SHP77 treated with DMSO at 0.1 percent for 48 hours (cell line): ENCODE results near the gene TRIM69.
"Not testable (repeated sequence)": the region's sequence is repeated elsewhere in the genome, so short reads cannot be mapped to it uniquely, and the experiment has no call there.

Source experiments
- DNase-seq: peaks from one replicate; lab custom pipeline; 2025; lab: John Stamatoyannopoulos, UW

The TRIM69 gene

DNA sequence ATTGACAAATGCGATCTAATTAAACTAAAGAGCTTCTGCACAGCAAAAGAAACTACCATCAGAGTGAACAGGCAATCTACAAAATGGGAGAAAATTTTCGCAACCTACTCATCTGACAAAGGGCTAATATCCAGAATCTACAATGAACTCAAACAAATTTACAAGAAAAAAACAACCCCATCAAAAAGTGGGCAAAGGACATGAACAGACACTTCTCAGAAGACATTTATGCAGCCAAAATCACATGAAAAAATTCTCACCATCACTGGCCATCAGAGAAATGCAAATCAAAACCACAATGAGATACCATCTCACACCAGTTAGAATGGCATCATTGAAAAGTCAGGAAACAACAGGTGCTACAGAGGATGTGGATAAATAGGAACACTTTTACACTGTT, 7.1 kb downstream of the TRIM69 start:
- DNase-seq = not testable (repeated sequence)

DNA sequence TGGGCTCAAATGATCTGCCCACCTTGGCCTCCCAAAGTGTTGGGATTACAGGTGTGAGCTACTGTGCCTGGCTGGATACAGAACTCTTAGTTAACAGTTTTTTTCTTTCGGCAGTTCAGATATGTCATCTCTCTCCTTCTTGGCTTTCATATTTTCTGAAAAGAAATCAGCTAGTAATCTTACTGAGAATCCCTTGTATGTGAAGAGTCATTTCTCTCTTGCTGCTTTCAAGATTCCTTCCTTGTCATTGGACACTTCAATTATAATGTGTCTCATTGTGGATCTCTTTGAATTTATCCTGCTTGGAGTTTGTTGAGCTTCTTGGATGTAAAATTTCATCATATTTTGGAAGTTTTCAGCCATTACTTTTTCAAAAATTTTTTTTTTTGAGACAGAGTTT, 17.0 kb downstream of the TRIM69 start:
- DNase-seq = no peak

DNA sequence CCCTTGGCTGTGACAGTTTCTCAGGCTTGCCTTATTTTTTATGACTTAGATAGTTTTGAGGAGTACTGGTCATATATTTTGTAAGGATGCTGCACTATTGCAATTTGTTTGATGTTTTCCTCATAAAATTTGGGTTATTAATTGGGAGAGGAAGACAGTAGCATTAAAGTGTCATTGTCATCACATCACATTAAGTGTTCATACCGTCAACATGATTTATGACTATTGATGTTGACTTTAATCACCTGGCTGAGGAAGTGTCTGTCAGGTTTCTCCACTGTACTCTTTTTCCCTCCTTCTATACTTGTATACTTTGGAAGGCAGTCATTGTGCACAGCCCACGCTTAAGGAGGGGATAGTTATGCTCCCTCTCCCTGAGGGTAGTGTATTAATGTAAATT, 26.9 kb downstream of the TRIM69 start:
- no peak for DNase-seq

DNA sequence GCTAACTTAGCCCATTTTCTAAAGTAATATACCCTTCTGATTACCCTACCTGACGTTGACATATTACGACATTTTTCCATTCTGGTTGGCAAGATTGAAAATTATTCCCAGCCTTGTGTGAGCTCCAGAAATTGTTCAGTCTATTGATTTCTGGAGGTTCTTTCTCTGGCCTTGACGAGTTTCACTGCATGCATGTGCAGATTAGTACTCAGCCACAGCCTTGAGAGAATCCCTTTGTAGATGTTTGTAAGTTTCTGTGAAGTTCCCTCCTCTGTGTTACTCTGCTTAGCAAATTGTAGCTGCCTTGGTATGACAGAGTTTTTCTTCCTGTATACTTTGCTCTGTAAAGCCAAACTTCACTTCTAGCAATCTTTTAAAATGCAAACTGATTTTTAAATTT, 27.5 kb downstream of the TRIM69 start:
- DNase-seq = no peak

DNA sequence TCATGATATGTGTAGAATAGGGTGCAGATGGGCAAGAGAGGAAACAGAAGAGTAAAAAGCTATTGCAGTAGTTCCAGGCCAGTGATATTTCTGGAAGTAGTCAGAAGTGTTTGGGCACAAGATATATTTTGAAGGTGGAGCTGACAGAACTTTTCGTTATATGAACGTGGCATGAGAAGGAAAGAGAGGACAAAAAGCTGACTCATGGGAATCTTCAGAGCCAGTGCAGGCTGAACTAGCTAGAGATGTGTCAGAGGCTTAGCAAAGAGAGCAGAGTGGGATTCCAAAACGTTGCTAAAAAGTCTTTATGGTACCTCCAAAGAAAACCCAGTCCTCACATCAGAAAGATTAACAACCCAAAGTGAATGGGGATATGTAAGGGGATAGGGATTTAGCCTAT, 28.7 kb downstream of the TRIM69 start:
- no peak for DNase-seq

DNA sequence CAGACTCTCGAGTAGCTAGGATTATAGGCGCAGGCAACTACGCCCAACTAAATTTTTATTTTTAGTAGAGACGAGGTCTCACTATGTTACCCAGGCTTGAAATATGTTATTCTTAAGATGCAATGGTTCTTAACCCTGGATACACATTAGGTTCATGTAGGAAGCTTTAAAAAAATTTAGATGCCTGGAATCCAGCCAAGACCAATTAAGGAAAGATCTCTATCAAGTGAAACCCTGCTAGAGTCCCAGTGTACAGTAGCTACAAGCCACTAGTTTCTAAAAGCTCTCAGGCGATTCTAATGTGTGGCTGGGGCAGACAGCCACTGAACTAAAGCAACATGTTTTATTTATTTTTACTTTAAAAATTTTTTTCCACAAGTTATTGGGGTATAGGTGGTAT, 33.2 kb downstream of the TRIM69 start:
- DNase-seq = no peak

DNA sequence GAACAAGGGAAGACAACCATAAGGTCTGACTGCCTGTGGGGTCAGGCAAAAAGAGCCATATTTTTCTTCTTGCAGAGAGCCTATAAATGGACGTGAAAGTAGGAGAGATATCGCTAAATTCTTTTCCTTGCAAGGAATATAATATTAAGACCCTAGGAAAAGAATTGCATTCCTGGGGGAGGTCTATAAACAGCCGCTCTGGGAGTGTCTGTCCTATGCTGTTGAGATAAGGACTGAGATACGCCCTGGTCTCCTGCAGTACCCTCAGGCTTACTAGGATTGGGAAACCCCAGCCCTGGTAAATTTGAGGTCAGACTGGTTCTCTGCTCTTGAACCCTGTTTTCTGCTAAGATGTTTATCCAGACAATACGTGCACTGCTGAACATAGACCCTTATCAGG, 34.4 kb downstream of the TRIM69 start:
- DNase-seq = not testable (repeated sequence)

DNA sequence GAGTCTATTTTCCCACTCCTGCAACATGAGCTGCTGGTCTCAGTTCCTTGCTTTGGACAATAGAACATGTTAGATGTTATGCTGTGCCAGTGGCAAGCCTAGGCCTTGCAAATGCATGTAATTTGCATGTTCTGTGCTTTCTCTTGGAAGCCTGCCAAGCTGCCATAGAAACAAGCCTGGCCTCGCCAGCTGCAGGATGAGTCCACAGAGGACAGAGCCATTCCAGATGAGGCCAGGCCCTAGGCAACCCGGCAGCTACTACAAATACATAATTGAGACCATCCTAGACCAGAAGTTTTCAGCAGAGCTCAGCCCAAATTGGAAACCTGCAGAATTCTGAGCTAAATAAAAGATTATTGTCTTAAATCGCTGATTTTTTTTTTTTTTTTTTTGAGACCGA, 39.6 kb downstream of the TRIM69 start:
- DNase-seq = peak; percentile 64

DNA sequence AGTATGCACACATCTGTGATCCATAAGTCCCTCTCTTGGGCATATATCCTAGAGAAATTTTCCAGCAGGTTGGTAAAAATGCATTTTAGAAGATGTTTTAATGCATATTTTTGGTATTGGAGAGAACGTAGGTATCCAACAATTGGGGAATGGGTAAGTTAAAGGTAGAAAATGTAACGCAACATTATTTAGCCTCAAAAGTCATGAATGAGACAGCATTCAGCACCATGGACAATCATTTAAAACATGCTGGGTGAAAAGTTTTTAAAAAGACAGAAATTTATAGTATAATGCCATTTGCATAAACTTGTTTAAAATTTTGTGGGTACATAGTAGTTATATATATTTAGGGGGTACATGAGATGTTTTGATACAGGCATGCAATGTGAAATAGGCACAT, 43.4 kb downstream of the TRIM69 start:
- no peak for DNase-seq

DNA sequence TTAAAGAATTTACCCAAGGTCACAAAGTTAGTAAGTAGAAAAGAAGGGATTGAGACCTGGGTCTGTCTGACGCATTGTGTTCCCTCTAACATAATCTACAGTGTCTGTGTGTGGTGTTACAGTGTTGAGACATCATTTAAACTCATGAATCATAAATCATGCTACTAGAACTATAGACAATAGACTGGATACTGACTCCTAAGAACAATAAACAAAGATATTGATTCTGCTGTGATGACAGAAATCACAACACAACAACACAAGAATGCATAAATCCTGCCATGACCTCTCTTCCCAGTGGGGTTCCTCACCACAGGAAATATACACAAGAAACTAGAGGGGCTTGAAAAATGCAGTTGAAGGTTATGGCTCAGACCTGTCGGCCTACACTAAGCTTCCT, 44.3 kb downstream of the TRIM69 start:
- DNase-seq = no peak

DNA sequence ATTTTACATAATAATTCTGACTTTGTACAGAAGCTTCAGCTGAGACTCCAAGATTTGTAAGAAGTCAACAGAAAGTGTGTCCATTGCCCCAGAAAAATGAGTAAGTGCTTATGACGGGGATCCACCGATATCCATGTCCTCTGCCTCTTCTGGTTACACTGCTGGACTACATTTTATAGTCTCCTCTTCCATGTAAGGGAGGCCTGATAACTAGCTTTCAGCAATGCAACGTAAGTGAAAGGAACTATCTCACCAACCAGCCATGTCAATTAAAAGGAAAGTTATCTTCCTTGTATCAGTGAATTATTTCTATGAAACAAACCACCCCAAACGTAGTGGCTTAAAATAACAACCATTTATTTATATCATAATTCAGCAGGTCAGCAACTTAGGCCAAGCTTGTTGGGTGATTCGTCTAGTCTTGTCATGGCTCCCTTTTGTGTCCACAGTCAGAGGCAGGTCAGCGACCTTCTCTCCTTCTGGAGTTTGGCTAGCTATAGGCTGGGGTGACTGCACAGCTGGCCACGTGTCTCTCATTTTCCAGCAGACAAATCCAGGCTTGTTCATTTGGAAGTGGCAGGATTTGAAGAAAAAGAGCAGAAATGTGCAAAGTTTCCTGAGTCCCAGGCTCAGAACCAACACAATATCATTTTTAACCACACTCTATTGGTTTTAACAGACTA, 44.9 kb downstream of the TRIM69 start:
- no peak for DNase-seq

DNA sequence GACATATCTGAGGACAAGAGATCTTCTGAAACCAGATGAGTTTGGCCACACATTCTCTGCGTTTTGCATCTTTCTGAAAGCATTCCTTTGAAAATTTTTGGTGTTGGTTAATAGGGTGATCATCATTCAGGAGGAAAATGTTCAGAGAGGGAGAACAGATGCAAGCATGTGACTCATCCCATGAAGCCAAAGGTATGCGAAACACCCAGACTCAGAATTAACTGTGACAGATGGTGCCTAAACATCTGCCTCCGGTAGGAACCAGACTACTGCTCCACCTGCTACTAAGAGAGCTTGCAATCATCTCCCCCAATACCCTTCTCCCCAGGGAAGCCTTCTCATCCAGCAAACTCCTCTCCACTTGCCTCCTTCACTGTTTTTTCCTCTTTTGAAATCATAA, 46.2 kb downstream of the TRIM69 start:
- DNase-seq = no peak

DNA sequence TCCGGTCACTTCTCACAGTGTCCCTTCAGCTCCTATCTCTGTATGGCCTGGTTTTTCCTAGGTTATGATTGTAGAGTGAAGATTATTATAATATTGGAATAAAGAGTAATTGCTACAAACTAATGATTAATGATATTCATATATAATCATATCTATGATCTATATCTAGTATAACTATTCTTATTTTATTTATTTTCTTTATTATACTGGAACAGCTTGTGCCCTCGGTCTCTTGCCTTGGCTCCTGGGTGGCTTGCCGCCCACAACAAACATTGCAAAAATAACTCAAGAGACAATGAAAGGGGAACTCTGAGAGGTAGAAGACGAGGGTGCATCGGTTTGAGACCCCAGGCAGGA, 48.6 kb downstream of the TRIM69 start:
- not testable (repeated sequence) for DNase-seq

DNA sequence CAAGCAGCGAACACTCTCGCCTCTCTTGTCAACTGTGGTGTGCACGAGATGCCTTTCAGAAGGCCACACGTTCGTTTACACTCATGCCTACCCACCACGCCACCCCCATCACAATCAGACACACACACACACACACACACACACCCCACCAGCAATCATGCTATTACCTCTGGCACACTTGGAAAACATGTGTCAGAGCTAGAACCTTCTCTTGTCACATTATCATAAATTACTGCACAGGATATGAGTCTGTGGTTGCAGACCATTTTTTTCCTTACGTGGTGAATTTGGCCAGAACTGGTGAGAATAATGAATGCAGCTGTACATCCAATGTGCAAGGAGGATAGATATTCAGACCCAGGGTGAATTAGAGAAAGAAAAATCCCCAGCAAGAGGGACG, 52.4 kb downstream of the TRIM69 start:
- DNase-seq = no peak

DNA sequence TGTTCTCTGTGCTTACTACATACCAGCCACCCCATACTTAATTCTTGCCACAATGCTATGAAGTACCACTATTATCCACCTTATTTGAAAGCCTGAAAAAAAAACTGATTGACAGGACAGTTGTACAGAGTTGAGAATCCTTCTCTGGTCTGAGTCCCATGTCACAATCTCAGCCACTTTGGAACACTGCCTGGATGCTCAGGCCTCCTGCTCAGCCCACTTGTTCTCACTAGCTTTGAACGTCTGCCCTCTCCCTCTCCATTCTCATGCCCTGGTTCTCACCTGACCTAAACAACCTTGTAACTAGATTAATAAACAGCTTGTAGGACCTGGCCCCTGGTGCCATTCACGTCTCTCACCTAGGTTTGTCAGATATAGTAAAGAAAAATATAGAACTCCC, 53.9 kb downstream of the TRIM69 start:
- DNase-seq = no peak

DNA sequence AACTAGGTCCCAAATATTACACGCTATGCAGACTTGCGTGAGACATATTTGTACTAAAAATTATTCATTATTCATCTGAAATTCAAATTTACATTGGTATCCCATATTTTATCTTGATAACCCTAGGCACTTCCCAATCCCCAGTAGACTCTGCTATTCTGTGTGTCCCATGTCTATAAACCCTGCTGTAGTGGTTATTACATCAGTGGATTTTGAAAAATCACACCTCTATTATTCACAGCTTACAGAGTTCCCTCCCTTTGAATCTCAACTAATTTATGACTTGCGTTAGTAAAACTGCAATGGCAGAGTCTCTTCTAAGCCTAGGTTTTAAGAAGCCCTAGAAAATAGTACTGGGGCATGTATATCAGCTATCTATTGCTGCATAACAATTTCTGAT, 54.3 kb downstream of the TRIM69 start:
- DNase-seq = no peak

DNA sequence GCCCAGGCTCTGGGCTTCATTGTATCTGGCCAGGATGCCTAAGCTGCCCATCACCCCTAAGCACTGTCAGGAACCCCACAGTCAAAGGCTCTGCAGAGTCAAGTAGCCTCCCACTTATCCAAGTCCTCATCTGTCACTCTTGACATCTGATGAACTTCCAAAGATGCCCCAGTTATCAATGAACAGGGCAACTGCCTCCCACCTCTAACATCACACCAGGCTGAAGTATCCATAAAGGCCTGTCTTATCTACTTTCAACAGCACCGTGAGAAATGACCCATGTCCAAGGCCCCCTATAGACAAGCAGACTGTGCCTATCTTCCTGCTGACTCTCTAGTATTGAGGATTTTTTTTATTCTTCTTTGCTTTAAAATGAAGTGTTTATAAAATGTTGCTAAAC, 56.4 kb downstream of the TRIM69 start:
- no peak for DNase-seq

DNA sequence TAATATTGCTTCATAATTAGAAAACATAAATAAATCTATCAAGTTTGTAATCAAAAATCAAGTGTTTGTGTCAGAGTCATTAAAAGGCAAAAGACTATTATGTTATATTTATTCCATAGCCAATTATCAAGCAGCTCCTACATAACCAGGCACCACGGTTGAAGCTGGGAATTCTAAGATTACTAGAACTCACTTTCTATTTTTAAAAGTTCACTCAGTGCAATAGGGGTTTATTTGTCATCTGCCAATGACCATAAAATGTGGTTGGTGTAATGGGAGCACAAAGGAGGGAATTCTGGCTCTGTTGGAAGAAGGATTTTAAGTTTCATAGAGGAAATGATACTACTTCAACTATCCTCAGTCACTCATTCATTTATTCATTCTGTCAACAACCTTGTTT, 57.7 kb downstream of the TRIM69 start:
- no peak for DNase-seq

DNA sequence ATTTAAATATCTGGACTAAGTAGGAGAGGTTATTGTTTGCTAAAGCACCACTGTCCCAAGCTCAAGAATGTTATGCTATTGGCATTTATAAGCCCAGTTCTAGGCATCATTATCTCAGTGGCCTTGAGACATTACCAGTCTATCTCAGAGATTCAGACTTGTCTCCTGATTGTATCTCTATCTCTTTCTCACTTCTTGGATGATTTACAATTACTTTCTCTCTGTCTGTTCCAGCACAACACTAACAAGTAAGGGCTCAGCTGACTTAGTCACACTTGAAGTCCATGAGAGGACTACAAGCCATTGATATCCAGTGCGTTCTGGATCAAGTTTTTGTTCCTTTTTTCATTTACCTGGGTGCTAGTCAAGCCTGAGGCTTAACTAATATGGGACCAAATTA, 60.2 kb downstream of the TRIM69 start:
- DNase-seq = no peak

DNA sequence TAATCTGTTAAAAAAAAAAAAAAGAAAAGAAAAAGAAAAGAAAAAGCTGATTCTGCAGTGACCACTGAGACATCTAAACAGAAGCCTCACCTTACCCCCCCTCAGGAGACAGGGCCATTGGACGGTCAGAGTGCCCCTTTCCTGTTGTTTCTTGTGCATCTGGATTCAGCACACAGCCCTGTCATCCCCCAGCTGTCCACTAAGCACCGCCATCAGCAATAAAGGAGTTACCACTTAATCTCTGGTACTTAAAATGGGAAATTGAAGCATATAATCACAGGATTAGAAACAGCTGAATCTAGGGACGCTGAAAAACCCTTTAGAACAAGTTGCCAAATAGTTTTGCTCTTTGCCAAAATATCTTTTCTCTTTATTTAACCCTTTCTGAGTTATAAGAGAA, 62.5 kb downstream of the TRIM69 start:
- DNase-seq = no peak

DNA sequence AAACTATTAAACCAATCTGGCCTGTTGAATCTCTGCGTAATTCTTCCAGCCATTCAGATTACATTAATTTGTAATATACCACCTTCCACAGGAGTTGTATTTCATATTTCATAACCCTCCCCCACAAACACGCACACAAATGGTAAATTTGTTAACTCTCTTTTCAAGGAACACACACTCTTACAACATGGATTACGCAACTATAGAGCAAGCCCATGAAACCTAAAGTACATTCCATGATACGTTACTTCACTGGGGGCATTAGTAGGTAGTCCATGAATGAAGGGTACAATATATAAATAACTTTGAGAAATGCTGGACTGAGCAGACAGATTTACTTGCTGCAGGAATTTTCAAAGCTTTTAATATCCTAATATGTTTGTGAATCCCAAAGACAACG, 65.0 kb downstream of the TRIM69 start:
- no peak for DNase-seq

DNA sequence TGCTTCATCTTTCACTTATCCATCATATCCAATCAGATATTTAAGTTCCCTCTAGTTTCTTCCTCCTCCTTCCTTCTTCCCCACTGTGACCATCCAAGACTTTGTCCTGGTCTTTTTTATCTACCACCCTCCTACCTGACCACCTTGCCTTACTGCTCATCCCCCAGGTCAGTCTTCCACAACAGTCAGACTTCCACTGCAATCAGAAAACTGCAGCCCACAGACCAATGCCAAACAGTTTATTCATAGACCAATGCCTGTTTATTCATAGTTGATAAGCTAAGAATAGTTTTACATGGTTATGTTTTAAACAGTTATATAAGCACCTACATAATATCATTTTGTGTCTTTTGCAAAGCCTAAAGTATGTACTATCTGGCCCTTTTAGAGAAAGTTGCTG, 65.5 kb downstream of the TRIM69 start:
- DNase-seq = no peak

DNA sequence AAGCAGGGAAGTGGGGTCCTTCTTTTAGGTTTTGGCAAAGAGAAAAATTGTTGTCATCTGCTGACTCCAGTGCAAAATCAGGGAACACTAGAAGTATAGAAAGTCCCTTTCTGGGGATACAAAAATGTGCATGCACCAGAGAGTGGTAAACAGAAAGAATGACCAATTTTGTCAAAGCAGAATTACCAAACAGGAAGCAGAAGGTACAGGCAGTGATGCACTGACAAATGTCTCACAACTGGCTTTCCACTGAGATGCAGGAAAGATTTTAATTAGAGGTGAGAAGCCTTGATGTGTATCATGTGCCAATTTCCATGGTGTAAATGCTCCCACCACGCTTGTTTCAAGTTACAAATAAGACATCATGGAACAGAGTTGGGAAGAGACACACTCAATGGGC, 66.0 kb downstream of the TRIM69 start:
- no peak for DNase-seq

DNA sequence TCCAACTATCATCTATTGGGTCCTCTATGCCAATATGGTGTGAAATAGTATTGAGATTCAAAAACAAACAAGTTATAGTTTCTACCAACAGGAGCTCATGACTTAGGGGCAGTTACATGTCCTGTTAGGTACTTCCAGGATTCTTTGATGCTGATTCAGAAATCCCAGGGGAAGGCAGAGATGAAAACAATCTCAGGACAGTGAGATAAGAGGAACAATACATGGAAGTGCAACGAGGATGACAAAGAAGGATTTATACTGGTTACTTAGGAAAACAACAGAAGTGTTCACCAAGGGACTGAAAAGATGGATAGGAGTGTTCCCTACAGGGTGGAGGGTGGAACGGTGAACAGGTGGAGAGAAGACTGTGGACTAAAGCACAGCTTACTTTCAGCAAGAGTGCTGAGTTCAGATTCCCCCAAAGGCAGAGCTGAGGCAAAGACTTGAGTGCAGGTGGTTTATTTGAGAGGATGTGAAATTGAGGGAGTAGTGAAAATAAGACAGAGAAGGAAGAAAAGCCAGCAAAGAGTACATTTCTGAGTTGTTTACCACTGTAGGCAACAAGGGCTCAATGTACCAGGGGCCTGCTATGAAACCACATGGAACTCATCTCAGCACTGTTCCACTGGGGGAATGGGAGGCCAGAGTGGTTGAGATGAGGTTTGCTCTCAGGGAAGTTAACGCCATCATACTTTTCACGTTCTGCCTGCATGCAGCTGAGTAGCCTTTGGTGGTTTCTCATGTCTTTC, 68.1 kb downstream of the TRIM69 start:
- DNase-seq = no peak
